GM18517 (cell line): ENCODE data around the gene SDSL.

Experiments
- ATAC-seq: cut with Tn5 transposase; IDR thresholded peaks from one replicate; pipeline ENCODE4 v1.9.1; 2021; ENCODE audit warnings: mild to moderate bottlenecking, moderate library complexity; ENCODE audit not compliant: unreplicated experiment

SDSL gene

GRCh38 chr12:113445544-113446171 lies 23.5 kb downstream of the SDSL start:
- no peak for ATAC-seq

- ATAC-seq: no peak
Observed at GRCh38 chr12:113448873-113449272, 26.7 kb downstream of the SDSL start.

- ATAC-seq: no peak
Observed at GRCh38 chr12:113449299-113449698, 27.1 kb downstream of the SDSL start.

GRCh38 chr12:113449839-113450238 lies 27.7 kb downstream of the SDSL start:
- no peak for ATAC-seq

- no peak for ATAC-seq
Observed at GRCh38 chr12:113452458-113452857, 30.3 kb downstream of the SDSL start.

- ATAC-seq: no peak
Observed at GRCh38 chr12:113453330-113453729, 31.1 kb downstream of the SDSL start.

GRCh38 chr12:113456199-113456598 lies 34.0 kb downstream of the SDSL start:
- no peak for ATAC-seq

GRCh38 chr12:113456761-113457160 lies 34.6 kb downstream of the SDSL start:
- ATAC-seq: no peak

- ATAC-seq: no peak
Observed at GRCh38 chr12:113457185-113457584, 35.0 kb downstream of the SDSL start.

GRCh38 chr12:113457710-113458109 lies 35.5 kb downstream of the SDSL start:
- ATAC-seq: no peak

- no peak for ATAC-seq
Observed at GRCh38 chr12:113459981-113460380, 37.8 kb downstream of the SDSL start.

GRCh38 chr12:113461666-113462065 lies 39.5 kb downstream of the SDSL start:
- no peak for ATAC-seq

- ATAC-seq: no peak
Observed at GRCh38 chr12:113462117-113462774, 40.1 kb downstream of the SDSL start.

GRCh38 chr12:113462998-113463745 lies 41.0 kb downstream of the SDSL start:
- ATAC-seq: no peak

GRCh38 chr12:113463746-113464451 lies 41.7 kb downstream of the SDSL start:
- ATAC-seq: no peak

- no peak for ATAC-seq
Observed at GRCh38 chr12:113464452-113464775, 42.2 kb downstream of the SDSL start.

- ATAC-seq: no peak
Observed at GRCh38 chr12:113464852-113465719, 42.9 kb downstream of the SDSL start.

GRCh38 chr12:113465808-113466453 lies 43.8 kb downstream of the SDSL start:
- no peak for ATAC-seq

- ATAC-seq: no peak
Observed at GRCh38 chr12:113466454-113467141, 44.4 kb downstream of the SDSL start.

- ATAC-seq: no peak
Observed at GRCh38 chr12:113467142-113467501, 44.9 kb downstream of the SDSL start.
